ENCODE measurements around the gene MYRFL. TPM values are rescaled to one million over a fixed set of nuclear protein-coding genes. Genes with fewer than 3 reads are reported as not detected.
"Not testable (repeated sequence)": the region's sequence is repeated elsewhere in the genome, so short reads cannot be mapped to it uniquely, and the experiment has no call there.

The MYRFL gene
- under 1 TPM in 2 of 4 donors, not detected in 2; 0.48 to 0.68 TPM for total RNA-seq

DNA sequence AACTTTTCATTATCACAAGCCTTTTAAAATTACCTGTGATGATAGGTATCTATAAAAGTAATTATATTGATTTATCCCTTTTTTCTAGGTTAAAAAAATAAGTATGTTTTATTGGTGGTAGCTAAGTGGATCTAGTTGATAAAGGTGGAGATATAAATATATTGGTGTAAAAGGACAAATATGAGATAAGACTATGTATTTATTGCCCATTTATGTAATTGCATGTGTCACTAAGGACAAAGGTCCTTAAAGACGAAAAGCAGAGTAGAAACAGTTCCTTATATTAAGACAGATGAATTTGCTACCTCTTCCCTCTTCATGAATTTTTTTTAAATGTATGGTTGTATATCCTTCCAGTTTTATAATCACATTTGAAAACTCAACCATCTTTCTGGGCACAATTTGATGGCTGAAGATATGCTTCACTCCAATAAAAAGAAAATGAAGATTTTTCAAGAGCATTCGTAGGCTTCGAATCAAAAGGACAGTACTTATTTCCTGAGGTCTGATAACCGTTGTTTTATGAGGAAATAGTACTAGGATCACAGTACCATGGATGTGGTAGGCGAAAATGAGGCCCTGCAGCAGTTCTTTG is at the start of gene MYRFL:
Gene MYRFL (plus strand): TSS at position 262 of the 595 bp plus-strand sequence. CDS start 291 bp downstream, at position 553.
- in situ Hi-C loops (cut with MboI; ENCODE audit: low pct_ligation_motif_present in 1 of 4, low pct_unique_long_range_greater_than_20kb in 1 of 4, low sequenced_read_pairs in 3 of 4) (no loop called here), intact Hi-C loops (cut with DNase I; ENCODE audit: low total_unique reads) (loop anchor here (5.0 kb wide), 1 partner anchor 157 kb away; no protein-coding TSS in a partner anchor)
- no peaks in the 10 kb centered on the region for H3K27me3 ChIP-seq
- H3K9me3 ChIP-seq: no peaks in the 10 kb centered on the region
- H3K4me1 ChIP-seq: peaks cover 0 to 9% (median 4%) of the 10 kb centered on the region in 4 donors
- 67% methylated on average over 5 of the region's 5 CpGs for WGBS, 2 donors (ENCODE audit: low coverage in 1 of 2)
- H3K36me3 ChIP-seq: no peaks in the 10 kb centered on the region
- H3K27ac ChIP-seq: no peak within 1 kb of the TSS
- DNase-seq: no peak
- H3K4me3 ChIP-seq: no peak within 1 kb of the TSS
- TF ChIP-seq, protein P1, sequence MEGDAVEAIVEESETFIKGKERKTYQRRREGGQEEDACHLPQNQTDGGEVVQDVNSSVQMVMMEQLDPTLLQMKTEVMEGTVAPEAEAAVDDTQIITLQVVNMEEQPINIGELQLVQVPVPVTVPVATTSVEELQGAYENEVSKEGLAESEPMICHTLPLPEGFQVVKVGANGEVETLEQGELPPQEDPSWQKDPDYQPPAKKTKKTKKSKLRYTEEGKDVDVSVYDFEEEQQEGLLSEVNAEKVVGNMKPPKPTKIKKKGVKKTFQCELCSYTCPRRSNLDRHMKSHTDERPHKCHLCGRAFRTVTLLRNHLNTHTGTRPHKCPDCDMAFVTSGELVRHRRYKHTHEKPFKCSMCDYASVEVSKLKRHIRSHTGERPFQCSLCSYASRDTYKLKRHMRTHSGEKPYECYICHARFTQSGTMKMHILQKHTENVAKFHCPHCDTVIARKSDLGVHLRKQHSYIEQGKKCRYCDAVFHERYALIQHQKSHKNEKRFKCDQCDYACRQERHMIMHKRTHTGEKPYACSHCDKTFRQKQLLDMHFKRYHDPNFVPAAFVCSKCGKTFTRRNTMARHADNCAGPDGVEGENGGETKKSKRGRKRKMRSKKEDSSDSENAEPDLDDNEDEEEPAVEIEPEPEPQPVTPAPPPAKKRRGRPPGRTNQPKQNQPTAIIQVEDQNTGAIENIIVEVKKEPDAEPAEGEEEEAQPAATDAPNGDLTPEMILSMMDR (IDR thresholded peaks at IDR 0.05): no peak
- TF ChIP-seq POLR2A (IDR thresholded peaks at IDR 0.05): no peak
- TF ChIP-seq EP300 (IDR thresholded peaks at IDR 0.05; ENCODE audit: low read depth): no peak
- TF ChIP-seq POLR2AphosphoS5 (IDR thresholded peaks at IDR 0.05): no peak

DNA sequence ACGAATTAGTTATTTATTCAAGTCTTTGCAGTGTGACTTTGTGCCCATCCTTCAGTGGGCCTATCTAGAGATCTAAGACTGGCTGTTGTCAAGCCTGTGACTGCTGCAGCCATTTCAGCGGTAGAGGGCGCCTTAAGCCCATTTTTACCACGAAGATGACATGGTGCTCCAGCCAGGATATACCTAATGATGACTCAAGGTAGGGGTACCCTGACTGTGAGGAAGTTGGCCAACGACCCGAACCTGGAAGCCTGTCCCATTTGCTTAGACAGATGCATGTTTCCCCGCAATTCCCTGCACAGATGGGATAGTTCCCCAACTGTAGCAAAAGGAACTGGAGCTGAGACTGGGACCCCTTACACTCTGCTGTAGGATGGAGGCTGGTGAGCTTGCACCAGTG is 45.1 kb upstream of the MYRFL start:
- intact Hi-C loops (cut with DNase I; ENCODE audit: low total_unique reads): no loop called here
- no peaks in the 10 kb centered on the region for H3K36me3 ChIP-seq
- DNase-seq: no peak
- no peaks in the 10 kb centered on the region for H3K9me3 ChIP-seq
- H3K4me1 ChIP-seq: no peaks in the 10 kb centered on the region
- in situ Hi-C loops (cut with MboI; ENCODE audit: low pct_ligation_motif_present in 1 of 4, low pct_unique_long_range_greater_than_20kb in 1 of 4, low sequenced_read_pairs in 3 of 4): no loop called here
- H3K27me3 ChIP-seq: no peaks in the 10 kb centered on the region
- 67 to 83% methylated on average over 1 to 7 of the region's 7 CpGs for WGBS, 2 donors (ENCODE audit: low coverage in 1 of 2)
- no peak for TF ChIP-seq POLR2A (IDR thresholded peaks at IDR 0.05)
- no peak overlapping the region for H3K4me3 ChIP-seq
- H3K27ac ChIP-seq: no peak overlapping the region

- 83 to 92% methylated on average over 2 to 6 of the region's 6 CpGs for WGBS, 2 donors (ENCODE audit: low coverage in 1 of 2)
- H3K4me3 ChIP-seq: no peak overlapping the region
- H3K4me1 ChIP-seq: no peaks in the 10 kb centered on the region
- in situ Hi-C loops (cut with MboI; ENCODE audit: low pct_ligation_motif_present in 1 of 4, low pct_unique_long_range_greater_than_20kb in 1 of 4, low sequenced_read_pairs in 3 of 4): no loop called here
- no peak for DNase-seq
- H3K36me3 ChIP-seq: no peaks in the 10 kb centered on the region
- TF ChIP-seq POLR2A (IDR thresholded peaks at IDR 0.05): no peak
- no peak for TF ChIP-seq EP300 (IDR thresholded peaks at IDR 0.05; ENCODE audit: low read depth)
- no peak for TF ChIP-seq POLR2AphosphoS5 (IDR thresholded peaks at IDR 0.05)
- TF ChIP-seq, protein P1 (IDR thresholded peaks at IDR 0.05): no peak
- H3K9me3 ChIP-seq: no peaks in the 10 kb centered on the region
- intact Hi-C loops (cut with DNase I; ENCODE audit: low total_unique reads): no loop called here
- no peaks in the 10 kb centered on the region for H3K27me3 ChIP-seq
- H3K27ac ChIP-seq: no peak overlapping the region
Observed at GRCh38 chr12:69783365-69783764, 41.7 kb upstream of the MYRFL start.

GRCh38 chr12:69789351-69789750 is 35.7 kb upstream of the MYRFL start:
- no peak for DNase-seq
- Histone ChIP-seq H3K27ac (no peak overlapping the region), H3K4me1 (no peaks in the 10 kb centered on the region), H3K4me3 (no peak overlapping the region), H3K9me3 (peaks cover 22 to 25% of the 10 kb centered on the region in 2 donors), H3K36me3 (no peaks in the 10 kb centered on the region), H3K27me3 (no peaks in the 10 kb centered on the region)
- TF ChIP-seq EP300 (IDR thresholded peaks at IDR 0.05; ENCODE audit: low read depth) (no peak), POLR2AphosphoS5 (IDR thresholded peaks at IDR 0.05) (no peak), POLR2A (IDR thresholded peaks at IDR 0.05) (no peak)
- TF ChIP-seq, protein P1 (IDR thresholded peaks at IDR 0.05): no peak
- in situ Hi-C loops (cut with MboI; ENCODE audit: low pct_ligation_motif_present in 1 of 4, low pct_unique_long_range_greater_than_20kb in 1 of 4, low sequenced_read_pairs in 3 of 4) (no loop called here), intact Hi-C loops (cut with DNase I; ENCODE audit: low total_unique reads) (no loop called here)

DNA sequence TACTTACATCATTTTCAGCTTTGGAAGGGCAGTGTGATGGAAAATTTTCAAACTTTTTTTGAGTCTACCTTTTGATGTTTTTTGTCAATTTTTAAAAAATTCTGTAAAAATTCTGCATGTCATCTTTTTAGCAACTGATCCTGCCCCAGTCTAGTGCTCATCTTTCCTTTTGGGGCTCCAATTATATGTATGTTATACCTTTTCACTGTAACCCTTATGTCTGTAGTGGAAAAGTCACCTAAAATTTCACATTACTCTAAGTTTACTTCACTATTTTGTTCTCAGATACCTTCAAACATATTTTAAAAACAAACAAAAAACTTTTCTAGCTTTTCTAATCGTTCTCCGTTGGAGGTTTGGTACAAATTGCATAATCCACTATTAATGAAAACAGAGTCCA is 32.5 kb upstream of the MYRFL start:
- WGBS, 2 donors (ENCODE audit: low coverage in 1 of 2): 90 to 100% methylated on average over 2 of the region's 2 CpGs
- intact Hi-C loops (cut with DNase I; ENCODE audit: low total_unique reads): no loop called here

GRCh38 chr12:69807101-69807897 is 17.7 kb upstream of the MYRFL start:
- 95 to 100% methylated on average over 1 to 50 of the region's 62 CpGs for WGBS, 2 donors (ENCODE audit: low coverage in 1 of 2)
- H3K4me3 ChIP-seq; in situ Hi-C loops (cut with MboI; ENCODE audit: low pct_ligation_motif_present in 1 of 4, low pct_unique_long_range_greater_than_20kb in 1 of 4, low sequenced_read_pairs in 3 of 4); intact Hi-C loops (cut with DNase I; ENCODE audit: low total_unique reads); H3K9me3 ChIP-seq; H3K27me3 ChIP-seq; H3K36me3 ChIP-seq; DNase-seq; H3K27ac ChIP-seq; H3K4me1 ChIP-seq: not testable (repeated sequence)

More for the DNA sequence above, 32.5 kb upstream of the MYRFL start:
- H3K4me3 ChIP-seq: no peak overlapping the region
- no peak overlapping the region for H3K27ac ChIP-seq
- in situ Hi-C loops (cut with MboI; ENCODE audit: low pct_ligation_motif_present in 1 of 4, low pct_unique_long_range_greater_than_20kb in 1 of 4, low sequenced_read_pairs in 3 of 4): no loop called here
- no peaks in the 10 kb centered on the region for H3K4me1 ChIP-seq
- no peak for DNase-seq
- TF ChIP-seq POLR2A (IDR thresholded peaks at IDR 0.05) (no peak), EP300 (IDR thresholded peaks at IDR 0.05; ENCODE audit: low read depth) (no peak)
- no peaks in the 10 kb centered on the region for H3K27me3 ChIP-seq
- peaks cover 22 to 25% of the 10 kb centered on the region in 2 donors for H3K9me3 ChIP-seq
- H3K36me3 ChIP-seq: peaks cover 0 to 11% (median 0%) of the 10 kb centered on the region in 4 donors
